Measurements from ENCODE around the gene DDIT4L.

DNA sequence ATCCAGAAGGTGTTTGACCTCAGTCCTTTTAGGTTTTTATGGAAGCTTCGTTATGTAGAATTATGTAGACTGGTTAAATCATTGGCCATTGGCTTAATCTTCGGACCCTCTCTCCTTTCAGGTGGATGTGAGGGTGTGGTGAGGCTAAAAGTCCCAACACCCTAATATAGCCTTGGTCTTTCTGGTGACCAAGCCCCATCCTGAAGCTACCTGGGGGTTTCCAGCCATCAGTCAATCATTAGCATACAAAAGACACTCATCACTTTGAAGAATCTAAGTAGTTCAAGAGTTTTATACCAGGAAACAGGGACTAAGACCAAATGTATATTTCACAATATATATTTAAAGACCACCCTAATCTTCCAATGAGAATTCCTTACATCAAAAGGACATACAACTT is 5.5 kb downstream of the DDIT4L start:
- TF ChIP-seq, protein P1, sequence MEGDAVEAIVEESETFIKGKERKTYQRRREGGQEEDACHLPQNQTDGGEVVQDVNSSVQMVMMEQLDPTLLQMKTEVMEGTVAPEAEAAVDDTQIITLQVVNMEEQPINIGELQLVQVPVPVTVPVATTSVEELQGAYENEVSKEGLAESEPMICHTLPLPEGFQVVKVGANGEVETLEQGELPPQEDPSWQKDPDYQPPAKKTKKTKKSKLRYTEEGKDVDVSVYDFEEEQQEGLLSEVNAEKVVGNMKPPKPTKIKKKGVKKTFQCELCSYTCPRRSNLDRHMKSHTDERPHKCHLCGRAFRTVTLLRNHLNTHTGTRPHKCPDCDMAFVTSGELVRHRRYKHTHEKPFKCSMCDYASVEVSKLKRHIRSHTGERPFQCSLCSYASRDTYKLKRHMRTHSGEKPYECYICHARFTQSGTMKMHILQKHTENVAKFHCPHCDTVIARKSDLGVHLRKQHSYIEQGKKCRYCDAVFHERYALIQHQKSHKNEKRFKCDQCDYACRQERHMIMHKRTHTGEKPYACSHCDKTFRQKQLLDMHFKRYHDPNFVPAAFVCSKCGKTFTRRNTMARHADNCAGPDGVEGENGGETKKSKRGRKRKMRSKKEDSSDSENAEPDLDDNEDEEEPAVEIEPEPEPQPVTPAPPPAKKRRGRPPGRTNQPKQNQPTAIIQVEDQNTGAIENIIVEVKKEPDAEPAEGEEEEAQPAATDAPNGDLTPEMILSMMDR (IDR thresholded peaks at IDR 0.05) = no peak
- no peak for TF ChIP-seq POLR2A (IDR thresholded peaks at IDR 0.05)
- no peak for TF ChIP-seq EP300 (IDR thresholded peaks at IDR 0.05)
- TF ChIP-seq POLR2AphosphoS5 (IDR thresholded peaks at IDR 0.05) = no peak
